GM12878 (cell line): ENCODE results near the gene PGBD4. TPM values are rescaled to one million over a fixed set of nuclear protein-coding genes. Genes with fewer than 3 reads are reported as not detected.

Source experiments
- EZH2 ChIP-seq: IDR thresholded peaks from 2 replicates; pipeline ENCODE4 v1.6.1; 2012; ENCODE audit warnings: low read depth, mild to moderate bottlenecking, control low read depth, inconsistent platforms, low read length, borderline replicate concordance; ENCODE audit not compliant: control insufficient read depth
- GABPA ChIP-seq: IDR thresholded peaks from 2 replicates; pipeline ENCODE4 v1.6.1; 2014; ENCODE audit warnings: antibody characterized with exemption, low read depth, mild to moderate bottlenecking, inconsistent platforms
- IKZF1 ChIP-seq: fragments of 450-650 bp; conservative IDR thresholded peaks from 2 replicates; pipeline ENCODE4 v1.6.1; 2017; ENCODE audit warnings: antibody characterized with exemption, mild to moderate bottlenecking
- JUND ChIP-seq: IDR thresholded peaks from 2 replicates; pipeline ENCODE4 v1.6.1; 2012; ENCODE audit warnings: low read depth, mild to moderate bottlenecking, low read length, improper control_type of control experiment, moderate library complexity
- MYB ChIP-seq: fragments of 150-350 bp; IDR thresholded peaks from 2 replicates; pipeline ENCODE4 v1.6.1; 2014; ENCODE audit warnings: mild to moderate bottlenecking, low read depth, low read length, borderline replicate concordance
- POLR2AphosphoS2 ChIP-seq: IDR thresholded peaks from 2 replicates; pipeline ENCODE4 v1.6.1; 2011; ENCODE audit warnings: low read depth, mild to moderate bottlenecking, low read length, improper control_type of control experiment, moderate library complexity
- RELA ChIP-seq: fragments of 450-650 bp; IDR thresholded peaks from 2 replicates; pipeline ENCODE4 v1.8.0; 2014; ENCODE audit warnings: borderline replicate concordance; ENCODE audit not compliant: partially characterized antibody
- RFX5 ChIP-seq: IDR thresholded peaks from 2 replicates; pipeline ENCODE4 v1.6.1; 2011; ENCODE audit warnings: low read depth, low read length, improper control_type of control experiment
- SMAD1 ChIP-seq: fragments of 450-650 bp; IDR thresholded peaks from 2 replicates; pipeline ENCODE4 v1.6.1; 2018; ENCODE audit warnings: mild to moderate bottlenecking, low read depth; ENCODE audit not compliant: partially characterized antibody
- STAT3 ChIP-seq: IDR thresholded peaks from 2 replicates; pipeline ENCODE4 v1.6.1; 2011; ENCODE audit warnings: low read depth, low read length, improper control_type of control experiment
- SUZ12 ChIP-seq: fragments of 200-600 bp; sonication (generic); IDR thresholded peaks from one replicate; pipeline ENCODE4 v1.6.1; 2018; ENCODE audit warnings: antibody characterized with exemption, mild to moderate bottlenecking; ENCODE audit not compliant: unreplicated experiment
- TCF7 ChIP-seq: IDR thresholded peaks from 2 replicates; pipeline ENCODE4 v1.6.1; 2014; ENCODE audit warnings: antibody characterized with exemption, borderline replicate concordance
- YY1 ChIP-seq: IDR thresholded peaks from 2 replicates; pipeline ENCODE4 v1.6.1; 2011; ENCODE audit warnings: low read depth, mild to moderate bottlenecking, low read length
- ZNF207 ChIP-seq: fragments of 450-650 bp; IDR thresholded peaks from 2 replicates; pipeline ENCODE4 v1.6.1; 2014; ENCODE audit warnings: antibody characterized with exemption, mild to moderate bottlenecking, borderline replicate concordance
- ZNF274 ChIP-seq: IDR thresholded peaks from one replicate; pipeline ENCODE4 v1.8.0; 2011; ENCODE audit not compliant: insufficient read length, insufficient read depth
- ZNF622 ChIP-seq: fragments of 450-650 bp; IDR thresholded peaks from 2 replicates; pipeline ENCODE4 v1.6.1; 2017; ENCODE audit warnings: mild to moderate bottlenecking, inconsistent platforms
- ZSCAN29 ChIP-seq: fragments of 450-650 bp; IDR thresholded peaks from 2 replicates; pipeline ENCODE4 v1.6.1; 2017; ENCODE audit warnings: mild to moderate bottlenecking, moderate library complexity
- ZZZ3 ChIP-seq: IDR thresholded peaks from 2 replicates; pipeline ENCODE4 v1.6.1; 2011; ENCODE audit warnings: low read depth; ENCODE audit not compliant: control insufficient read depth, insufficient read length
- polyA plus RNA-seq, 11 experiments: library from polyadenylated mRNA; depleted of rRNA in 4 of 11; unstranded in 6 of 11; stranded (reverse) in 5 of 11; fragments of >200 nt; fragmentation: Nextera tagmentation in 4 of 11; fragmentation: Illumina TruSeq in 1 of 11; extraction: Ambion mirVana in 4 of 11; extraction: Trizol in 1 of 11; gene quantifications; 1 replicate in 1 of 11; 2 replicates in 10 of 11; pipeline versions ENCODE4 v1.2.1 to v1.2.3, GENCODE V29; 2011 to 2016; ENCODE audit warnings: inconsistent platforms in 2 of 11, missing spikeins in 2 of 11, low read depth in 1 of 11
- total RNA-seq, 4 experiments: library from RNA; depleted of rRNA in 3 of 4; stranded (reverse); fragments of >200 nt in 3 of 4; fragmentation: Illumina TruSeq in 1 of 4; extraction: Trizol in 1 of 4; gene quantifications; 2 replicates each; pipeline versions ENCODE4 v1.2.1 to v1.2.3, GENCODE V29; 2013 to 2021
- TF ChIP-seq, protein P1 (sequence below): IDR thresholded peaks from 2 replicates; pipeline ENCODE4 v1.6.1; 2012; ENCODE audit warnings: low read length, inconsistent platforms
- TF ChIP-seq, protein P2 (sequence below): fragments of 450-650 bp; IDR thresholded peaks from 2 replicates; pipeline ENCODE4 v1.6.1; 2017; ENCODE audit warnings: mild to moderate bottlenecking
- TF ChIP-seq, protein P3 (sequence below), 3 experiments: IDR thresholded peaks in 2 of 3; conservative IDR thresholded peaks in 1 of 3; 2 replicates each; pipeline ENCODE4 v1.5.1; 2011; ENCODE audit warnings: low read depth in 3 of 3, low read length in 3 of 3, mild to moderate bottlenecking in 3 of 3, control low read depth in 2 of 3, moderate library complexity in 2 of 3, inconsistent platforms in 1 of 3, mixed read lengths in 1 of 3; ENCODE audit not compliant: control insufficient read depth in 2 of 3, insufficient read depth in 1 of 3; ENCODE audit errors: extremely low read depth in 1 of 3
- TF ChIP-seq, protein P4 (sequence below): fragments of 150-350 bp; IDR thresholded peaks from 2 replicates; pipeline ENCODE4 v1.6.1; 2014; ENCODE audit warnings: mild to moderate bottlenecking, low read depth, low read length
- TF ChIP-seq, protein P5 (sequence below): fragments of 450-650 bp; IDR thresholded peaks from 2 replicates; pipeline ENCODE4 v1.6.1; 2017; ENCODE audit warnings: borderline replicate concordance

Gene PGBD4
- total and polyA plus RNA-seq, 10 of the 15 experiments (the other 5 are each of a cell fraction or from before 2014, with no cell fraction given): 1.2 to 5.8 (median 2.8) TPM

DNA sequence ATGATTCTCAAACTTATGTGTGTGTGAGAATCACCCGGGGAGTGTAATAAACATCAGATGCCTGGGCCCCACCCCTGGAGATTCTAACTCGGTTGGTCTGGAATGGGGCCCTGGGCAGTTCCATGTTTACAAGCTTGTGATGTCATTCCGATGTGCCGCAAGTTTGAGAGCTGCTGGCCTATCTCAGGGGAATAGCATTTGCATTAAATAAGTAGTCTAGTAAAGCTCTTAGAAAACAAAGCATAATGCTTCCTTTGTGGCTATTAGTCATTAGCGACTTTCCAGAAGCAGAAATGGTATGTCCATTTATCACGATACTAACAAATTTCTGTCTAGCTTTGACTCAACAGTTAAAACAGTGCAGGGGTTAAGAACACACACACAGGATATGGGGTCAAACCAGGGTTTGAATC, 20.9 kb downstream of the PGBD4 start (continued):
- TF ChIP-seq, protein P1, sequence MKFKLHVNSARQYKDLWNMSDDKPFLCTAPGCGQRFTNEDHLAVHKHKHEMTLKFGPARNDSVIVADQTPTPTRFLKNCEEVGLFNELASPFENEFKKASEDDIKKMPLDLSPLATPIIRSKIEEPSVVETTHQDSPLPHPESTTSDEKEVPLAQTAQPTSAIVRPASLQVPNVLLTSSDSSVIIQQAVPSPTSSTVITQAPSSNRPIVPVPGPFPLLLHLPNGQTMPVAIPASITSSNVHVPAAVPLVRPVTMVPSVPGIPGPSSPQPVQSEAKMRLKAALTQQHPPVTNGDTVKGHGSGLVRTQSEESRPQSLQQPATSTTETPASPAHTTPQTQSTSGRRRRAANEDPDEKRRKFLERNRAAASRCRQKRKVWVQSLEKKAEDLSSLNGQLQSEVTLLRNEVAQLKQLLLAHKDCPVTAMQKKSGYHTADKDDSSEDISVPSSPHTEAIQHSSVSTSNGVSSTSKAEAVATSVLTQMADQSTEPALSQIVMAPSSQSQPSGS: peak; percentile 56; the same call in 1 of the 2 replicates
- TF ChIP-seq, protein P2, sequence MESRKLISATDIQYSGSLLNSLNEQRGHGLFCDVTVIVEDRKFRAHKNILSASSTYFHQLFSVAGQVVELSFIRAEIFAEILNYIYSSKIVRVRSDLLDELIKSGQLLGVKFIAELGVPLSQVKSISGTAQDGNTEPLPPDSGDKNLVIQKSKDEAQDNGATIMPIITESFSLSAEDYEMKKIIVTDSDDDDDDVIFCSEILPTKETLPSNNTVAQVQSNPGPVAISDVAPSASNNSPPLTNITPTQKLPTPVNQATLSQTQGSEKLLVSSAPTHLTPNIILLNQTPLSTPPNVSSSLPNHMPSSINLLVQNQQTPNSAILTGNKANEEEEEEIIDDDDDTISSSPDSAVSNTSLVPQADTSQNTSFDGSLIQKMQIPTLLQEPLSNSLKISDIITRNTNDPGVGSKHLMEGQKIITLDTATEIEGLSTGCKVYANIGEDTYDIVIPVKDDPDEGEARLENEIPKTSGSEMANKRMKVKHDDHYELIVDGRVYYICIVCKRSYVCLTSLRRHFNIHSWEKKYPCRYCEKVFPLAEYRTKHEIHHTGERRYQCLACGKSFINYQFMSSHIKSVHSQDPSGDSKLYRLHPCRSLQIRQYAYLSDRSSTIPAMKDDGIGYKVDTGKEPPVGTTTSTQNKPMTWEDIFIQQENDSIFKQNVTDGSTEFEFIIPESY: no peak
- TF ChIP-seq GABPA (no peak), RELA (no peak), RFX5 (no peak), ZNF274 (no peak), TCF7 (no peak), POLR2AphosphoS2 (no peak), SUZ12 (no peak), SMAD1 (no peak), JUND (peak; percentile 47; the same call in 1 of the 2 replicates), ZSCAN29 (no peak), IKZF1 (peak; percentile 44; the same call in 1 of the 2 replicates), MYB (no peak), EZH2 (no peak), ZNF622 (no peak), YY1 (no peak), ZNF207 (no peak), ZZZ3 (no peak), STAT3 (0 out of 2 replicates have a peak, but pooled peaks have one; percentile 44)
- TF ChIP-seq, protein P3, sequence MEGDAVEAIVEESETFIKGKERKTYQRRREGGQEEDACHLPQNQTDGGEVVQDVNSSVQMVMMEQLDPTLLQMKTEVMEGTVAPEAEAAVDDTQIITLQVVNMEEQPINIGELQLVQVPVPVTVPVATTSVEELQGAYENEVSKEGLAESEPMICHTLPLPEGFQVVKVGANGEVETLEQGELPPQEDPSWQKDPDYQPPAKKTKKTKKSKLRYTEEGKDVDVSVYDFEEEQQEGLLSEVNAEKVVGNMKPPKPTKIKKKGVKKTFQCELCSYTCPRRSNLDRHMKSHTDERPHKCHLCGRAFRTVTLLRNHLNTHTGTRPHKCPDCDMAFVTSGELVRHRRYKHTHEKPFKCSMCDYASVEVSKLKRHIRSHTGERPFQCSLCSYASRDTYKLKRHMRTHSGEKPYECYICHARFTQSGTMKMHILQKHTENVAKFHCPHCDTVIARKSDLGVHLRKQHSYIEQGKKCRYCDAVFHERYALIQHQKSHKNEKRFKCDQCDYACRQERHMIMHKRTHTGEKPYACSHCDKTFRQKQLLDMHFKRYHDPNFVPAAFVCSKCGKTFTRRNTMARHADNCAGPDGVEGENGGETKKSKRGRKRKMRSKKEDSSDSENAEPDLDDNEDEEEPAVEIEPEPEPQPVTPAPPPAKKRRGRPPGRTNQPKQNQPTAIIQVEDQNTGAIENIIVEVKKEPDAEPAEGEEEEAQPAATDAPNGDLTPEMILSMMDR (IDR thresholded peaks at IDR 0.05 in 2 of 3, conservative IDR thresholded peaks at IDR 0.05 in 1 of 3; ENCODE audit: control insufficient read depth in 2 of 3, extremely low read depth in 1 of 3, insufficient read depth in 1 of 3, low read depth in 3 of 3, low read length in 3 of 3): no peak
- TF ChIP-seq, protein P4, sequence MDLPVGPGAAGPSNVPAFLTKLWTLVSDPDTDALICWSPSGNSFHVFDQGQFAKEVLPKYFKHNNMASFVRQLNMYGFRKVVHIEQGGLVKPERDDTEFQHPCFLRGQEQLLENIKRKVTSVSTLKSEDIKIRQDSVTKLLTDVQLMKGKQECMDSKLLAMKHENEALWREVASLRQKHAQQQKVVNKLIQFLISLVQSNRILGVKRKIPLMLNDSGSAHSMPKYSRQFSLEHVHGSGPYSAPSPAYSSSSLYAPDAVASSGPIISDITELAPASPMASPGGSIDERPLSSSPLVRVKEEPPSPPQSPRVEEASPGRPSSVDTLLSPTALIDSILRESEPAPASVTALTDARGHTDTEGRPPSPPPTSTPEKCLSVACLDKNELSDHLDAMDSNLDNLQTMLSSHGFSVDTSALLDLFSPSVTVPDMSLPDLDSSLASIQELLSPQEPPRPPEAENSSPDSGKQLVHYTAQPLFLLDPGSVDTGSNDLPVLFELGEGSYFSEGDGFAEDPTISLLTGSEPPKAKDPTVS: no peak
- TF ChIP-seq, protein P5, sequence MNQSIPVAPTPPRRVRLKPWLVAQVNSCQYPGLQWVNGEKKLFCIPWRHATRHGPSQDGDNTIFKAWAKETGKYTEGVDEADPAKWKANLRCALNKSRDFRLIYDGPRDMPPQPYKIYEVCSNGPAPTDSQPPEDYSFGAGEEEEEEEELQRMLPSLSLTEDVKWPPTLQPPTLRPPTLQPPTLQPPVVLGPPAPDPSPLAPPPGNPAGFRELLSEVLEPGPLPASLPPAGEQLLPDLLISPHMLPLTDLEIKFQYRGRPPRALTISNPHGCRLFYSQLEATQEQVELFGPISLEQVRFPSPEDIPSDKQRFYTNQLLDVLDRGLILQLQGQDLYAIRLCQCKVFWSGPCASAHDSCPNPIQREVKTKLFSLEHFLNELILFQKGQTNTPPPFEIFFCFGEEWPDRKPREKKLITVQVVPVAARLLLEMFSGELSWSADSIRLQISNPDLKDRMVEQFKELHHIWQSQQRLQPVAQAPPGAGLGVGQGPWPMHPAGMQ: no peak
